Fibroblast of lung (primary cell): ENCODE data around the gene CEBPE. TPM values are rescaled to one million over a fixed set of nuclear protein-coding genes. Genes with fewer than 3 reads are reported as not detected.

Experiments used
- DNase-seq, 2 donors: peaks; one replicate each; pipeline versions ENCODE4 v3.0.0 to v3.0.0-alpha.2; 2010; ENCODE audit warnings: low read depth in 2 of 2
- H2AFZ ChIP-seq: 2 replicates; pipeline ENCODE4 v1.5.1; 2012; ENCODE audit warnings: low read length, control low read depth, inconsistent platforms
- H3K27ac ChIP-seq: 2 replicates; pipeline ENCODE4 v1.5.1; 2011; ENCODE audit warnings: low read length, control low read depth; ENCODE audit not compliant: insufficient read depth
- H3K27me3 ChIP-seq: 2 replicates; pipeline ENCODE4 v1.5.1; 2011; ENCODE audit warnings: mild to moderate bottlenecking, low read length; ENCODE audit not compliant: control insufficient read depth, insufficient read depth
- H3K36me3 ChIP-seq: 2 replicates; pipeline ENCODE4 v1.5.1; 2011; ENCODE audit warnings: low read length; ENCODE audit not compliant: control insufficient read depth, insufficient read depth
- H3K4me1 ChIP-seq: 2 replicates; pipeline ENCODE4 v1.5.1; 2011; ENCODE audit warnings: low read length; ENCODE audit not compliant: control insufficient read depth, insufficient read depth; ENCODE audit errors: extremely low read depth
- H3K4me2 ChIP-seq: 2 replicates; pipeline ENCODE4 v1.5.1; 2011; ENCODE audit warnings: low read length, control low read depth; ENCODE audit not compliant: insufficient read depth; ENCODE audit errors: extremely low read depth
- H3K4me3 ChIP-seq, 4 experiments: fragments of 200-600 bp in 1 of 4; sonication (generic) in 1 of 4; replicated peaks in 1 of 4; 2 replicates each; pipeline ENCODE4 v1.5.1; 2011 to 2016; ENCODE audit warnings: low read length in 4 of 4, low read depth in 3 of 4, mild to moderate bottlenecking in 3 of 4, control low read depth in 2 of 4, inconsistent platforms in 1 of 4, mixed read lengths in 1 of 4; ENCODE audit not compliant: insufficient read depth in 1 of 4; ENCODE audit errors: control extremely low read depth in 1 of 4
- H3K79me2 ChIP-seq: 2 replicates; pipeline ENCODE4 v1.5.1; 2012; ENCODE audit warnings: mild to moderate bottlenecking, low read length, inconsistent platforms; ENCODE audit not compliant: control insufficient read depth, insufficient read depth
- H3K9ac ChIP-seq: 2 replicates; pipeline ENCODE4 v1.5.1; 2011; ENCODE audit warnings: mild to moderate bottlenecking, low read length, control low read depth; ENCODE audit not compliant: insufficient read depth
- H3K9me3 ChIP-seq: 2 replicates; pipeline ENCODE4 v1.5.1; 2012; ENCODE audit warnings: low read depth, low read length; ENCODE audit not compliant: control insufficient read depth, insufficient read depth
- H4K20me1 ChIP-seq: 2 replicates; pipeline ENCODE4 v1.5.1; 2011; ENCODE audit warnings: low read length; ENCODE audit not compliant: control insufficient read depth, insufficient read depth; ENCODE audit errors: extremely low read depth
- EZH2 ChIP-seq: IDR thresholded peaks from 2 replicates; pipeline ENCODE4 v1.5.1; 2012; ENCODE audit warnings: low read length, control low read depth, mild to moderate bottlenecking; ENCODE audit errors: missing control alignments
- polyA plus RNA-seq, 2 donors: library from polyadenylated mRNA; depleted of rRNA in 1 of 2; stranded (reverse) in 1 of 2; unstranded in 1 of 2; fragments of >200 nt; gene quantifications; 2 replicates each; pipeline ENCODE4 v1.2.1, GENCODE V29; 2011 to 2012; ENCODE audit warnings: missing spikeins in 1 of 2
- total RNA-seq: library from RNA; depleted of rRNA; stranded (reverse); fragments of >200 nt; gene quantifications from 2 replicates; pipeline ENCODE4 v1.2.1, GENCODE V29; 2014
- TF ChIP-seq, protein P1 (sequence below), 2 donors: IDR thresholded peaks in 1 of 2; conservative IDR thresholded peaks in 1 of 2; 1 replicate in 1 of 2; 2 replicates in 1 of 2; pipeline ENCODE4 v1.5.1; 2011 to 2012; ENCODE audit warnings: low read length in 2 of 2, control low read depth in 1 of 2, inconsistent platforms in 1 of 2, low read depth in 1 of 2, mild to moderate bottlenecking in 1 of 2

CEBPE gene
- total and polyA plus RNA-seq, 2 donors (not counting 1 experiment from before 2014, with no cell fraction given): not detected

GRCh38 chr14:23076785-23077408 lies 42.2 kb downstream of the CEBPE start:
- Histone ChIP-seq H3K4me2 (no peak overlapping the region), H3K4me1 (peaks cover 37% of the 10 kb centered on the region), H3K4me3 (no peak overlapping the region), H3K79me2 (peaks cover 6% of the 10 kb centered on the region), H3K27me3 (no peaks in the 10 kb centered on the region), H3K9me3 (no peaks in the 10 kb centered on the region), H4K20me1 (no peaks in the 10 kb centered on the region), H3K27ac (no peak overlapping the region), H3K36me3 (peaks cover 23% of the 10 kb centered on the region), H2AFZ (no peak overlapping the region), H3K9ac (no peak overlapping the region)
- peak in 1 of 2 donors; percentile 58 for DNase-seq
- no peak for TF ChIP-seq EZH2
- TF ChIP-seq, protein P1, sequence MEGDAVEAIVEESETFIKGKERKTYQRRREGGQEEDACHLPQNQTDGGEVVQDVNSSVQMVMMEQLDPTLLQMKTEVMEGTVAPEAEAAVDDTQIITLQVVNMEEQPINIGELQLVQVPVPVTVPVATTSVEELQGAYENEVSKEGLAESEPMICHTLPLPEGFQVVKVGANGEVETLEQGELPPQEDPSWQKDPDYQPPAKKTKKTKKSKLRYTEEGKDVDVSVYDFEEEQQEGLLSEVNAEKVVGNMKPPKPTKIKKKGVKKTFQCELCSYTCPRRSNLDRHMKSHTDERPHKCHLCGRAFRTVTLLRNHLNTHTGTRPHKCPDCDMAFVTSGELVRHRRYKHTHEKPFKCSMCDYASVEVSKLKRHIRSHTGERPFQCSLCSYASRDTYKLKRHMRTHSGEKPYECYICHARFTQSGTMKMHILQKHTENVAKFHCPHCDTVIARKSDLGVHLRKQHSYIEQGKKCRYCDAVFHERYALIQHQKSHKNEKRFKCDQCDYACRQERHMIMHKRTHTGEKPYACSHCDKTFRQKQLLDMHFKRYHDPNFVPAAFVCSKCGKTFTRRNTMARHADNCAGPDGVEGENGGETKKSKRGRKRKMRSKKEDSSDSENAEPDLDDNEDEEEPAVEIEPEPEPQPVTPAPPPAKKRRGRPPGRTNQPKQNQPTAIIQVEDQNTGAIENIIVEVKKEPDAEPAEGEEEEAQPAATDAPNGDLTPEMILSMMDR (conservative IDR thresholded peaks at IDR 0.05 in 1 of 2, IDR thresholded peaks at IDR 0.05 in 1 of 2; ENCODE audit: low read depth in 1 of 2, low read length in 2 of 2): peak; percentile 64 to 70

- H3K36me3 ChIP-seq: peaks cover 18% of the 10 kb centered on the region
- TF ChIP-seq, protein P1 (conservative IDR thresholded peaks at IDR 0.05 in 1 of 2, IDR thresholded peaks at IDR 0.05 in 1 of 2; ENCODE audit: low read depth in 1 of 2, low read length in 2 of 2): no peak
- no peak for TF ChIP-seq EZH2
Observed at GRCh38 chr14:23074906-23075305, 44.1 kb downstream of the CEBPE start.

DNA sequence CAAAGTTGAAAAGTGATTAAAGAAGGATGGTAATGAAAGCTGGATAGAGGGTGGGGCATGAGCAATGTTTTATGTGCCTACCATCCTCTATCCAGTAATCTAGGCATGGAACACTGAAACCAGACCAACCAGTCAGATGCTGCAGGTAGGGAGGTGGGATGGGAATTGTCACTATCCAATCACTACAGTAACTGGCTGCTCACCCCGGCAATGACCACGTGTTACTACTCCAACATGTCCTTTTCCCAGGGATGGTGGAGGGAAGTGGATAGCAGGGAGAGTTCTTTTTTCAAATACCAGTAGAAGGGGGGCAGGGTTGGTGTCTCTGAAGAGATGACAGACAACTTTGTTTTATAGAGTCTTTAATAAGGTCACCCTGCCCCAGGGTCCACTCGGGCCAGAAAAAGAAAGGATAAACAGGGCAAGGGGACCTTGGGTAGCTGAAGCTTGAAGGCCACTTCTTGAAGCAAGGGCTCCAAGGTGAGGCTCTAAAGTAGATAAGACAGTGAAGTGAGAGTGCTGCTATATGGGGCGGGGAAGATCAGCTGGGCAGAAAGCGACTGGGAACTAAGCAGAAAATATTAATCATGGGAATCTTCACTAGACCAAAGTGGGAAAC lies 47.0 kb downstream of the CEBPE start:
- Histone ChIP-seq H3K79me2 (peaks cover 45% of the 10 kb centered on the region), H3K4me3 (peak overlapping the region in 2 of 4 experiments; percentile 97 to 98), H2AFZ (no peak overlapping the region), H3K9me3 (no peaks in the 10 kb centered on the region), H3K4me2 (peak overlapping the region; percentile 56), H3K4me1 (peaks cover 20% of the 10 kb centered on the region), H3K9ac (no peak overlapping the region), H3K27me3 (no peaks in the 10 kb centered on the region), H3K36me3 (peaks cover 22% of the 10 kb centered on the region), H4K20me1 (no peaks in the 10 kb centered on the region), H3K27ac (peak overlapping the region; percentile 83)
- no peak for TF ChIP-seq EZH2
- TF ChIP-seq, protein P1 (conservative IDR thresholded peaks at IDR 0.05 in 1 of 2, IDR thresholded peaks at IDR 0.05 in 1 of 2; ENCODE audit: low read depth in 1 of 2, low read length in 2 of 2): no peak
- DNase-seq: no peak

More at GRCh38 chr14:23074906-23075305, 44.1 kb downstream of the CEBPE start:
- Histone ChIP-seq H4K20me1 (no peaks in the 10 kb centered on the region), H3K27ac (no peak overlapping the region), H3K27me3 (no peaks in the 10 kb centered on the region), H3K4me1 (peaks cover 32% of the 10 kb centered on the region), H3K79me2 (peaks cover 21% of the 10 kb centered on the region), H3K4me2 (no peak overlapping the region), H3K9ac (no peak overlapping the region), H2AFZ (no peak overlapping the region), H3K9me3 (no peaks in the 10 kb centered on the region), H3K4me3 (no peak overlapping the region)
- no peak for DNase-seq
